Stimulated activated naive CD8-positive, alpha-beta T cell treated with anti-CD3 and anti-CD28 coated beads, Interleukin-15, Interleukin-2, amounts not matched to agents 100 U/mL and 50 U/mL, for 24 hours (primary cell): ENCODE measurements around the gene FBLN1.

Source experiments
- ATAC-seq: fragments of 150-1000 bp; cut with Tn5 transposase; one replicate; pipeline ENCODE4 v1.10.0; 2021
- DNase-seq: peaks from one replicate; pipeline ENCODE4 v3.0.0; 2021

Gene FBLN1

GRCh38 chr22:45640291-45640940, 137.7 kb downstream of the FBLN1 start:
- ATAC-seq (peak; percentile 13), DNase-seq (no peak)

DNA sequence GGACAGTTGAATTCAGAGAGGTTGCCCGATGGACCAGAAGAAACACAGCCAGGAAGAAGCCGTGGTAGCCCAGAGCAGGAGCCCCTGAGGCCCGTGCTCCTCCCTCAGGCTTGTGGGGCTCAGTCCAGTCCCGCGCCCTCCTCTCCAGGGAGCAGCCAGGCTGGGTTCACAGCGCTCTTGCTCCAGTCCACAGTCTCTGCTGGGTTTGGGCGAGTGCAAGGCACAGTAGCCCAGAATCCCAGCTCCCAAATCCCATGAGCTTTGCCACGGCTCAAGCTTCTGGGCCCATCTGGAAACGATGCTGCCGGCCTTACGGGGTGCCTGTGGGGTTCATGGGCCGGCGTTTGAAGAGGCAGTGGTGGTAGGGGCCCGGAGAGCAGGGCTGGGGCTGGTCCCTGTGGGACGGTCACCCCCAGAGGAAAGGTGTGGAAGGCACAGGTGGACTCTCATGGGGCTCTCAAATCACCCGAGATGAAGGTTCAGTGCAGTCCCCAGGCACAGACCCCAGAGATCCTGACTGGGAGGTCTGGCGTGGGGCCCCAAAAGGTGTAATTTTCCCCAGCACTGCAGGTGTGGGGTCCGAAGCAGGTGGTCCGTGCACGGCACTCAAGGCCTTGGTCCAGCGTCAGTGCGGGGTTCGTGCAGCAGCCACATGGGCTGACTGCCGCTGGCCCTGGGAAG, 138.4 kb downstream of the FBLN1 start:
- no peak for DNase-seq
- no peak for ATAC-seq

GRCh38 chr22:45642986-45643385, 140.3 kb downstream of the FBLN1 start:
- ATAC-seq (no peak), DNase-seq (no peak)

GRCh38 chr22:45644714-45645113, 142.0 kb downstream of the FBLN1 start:
- DNase-seq (no peak), ATAC-seq (no peak)

GRCh38 chr22:45645150-45645525, 142.5 kb downstream of the FBLN1 start:
- ATAC-seq (no peak), DNase-seq (no peak)

- DNase-seq (peak; percentile 88), ATAC-seq (peak; percentile 95)
Observed at GRCh38 chr22:45645526-45646414, 143.1 kb downstream of the FBLN1 start.

DNA sequence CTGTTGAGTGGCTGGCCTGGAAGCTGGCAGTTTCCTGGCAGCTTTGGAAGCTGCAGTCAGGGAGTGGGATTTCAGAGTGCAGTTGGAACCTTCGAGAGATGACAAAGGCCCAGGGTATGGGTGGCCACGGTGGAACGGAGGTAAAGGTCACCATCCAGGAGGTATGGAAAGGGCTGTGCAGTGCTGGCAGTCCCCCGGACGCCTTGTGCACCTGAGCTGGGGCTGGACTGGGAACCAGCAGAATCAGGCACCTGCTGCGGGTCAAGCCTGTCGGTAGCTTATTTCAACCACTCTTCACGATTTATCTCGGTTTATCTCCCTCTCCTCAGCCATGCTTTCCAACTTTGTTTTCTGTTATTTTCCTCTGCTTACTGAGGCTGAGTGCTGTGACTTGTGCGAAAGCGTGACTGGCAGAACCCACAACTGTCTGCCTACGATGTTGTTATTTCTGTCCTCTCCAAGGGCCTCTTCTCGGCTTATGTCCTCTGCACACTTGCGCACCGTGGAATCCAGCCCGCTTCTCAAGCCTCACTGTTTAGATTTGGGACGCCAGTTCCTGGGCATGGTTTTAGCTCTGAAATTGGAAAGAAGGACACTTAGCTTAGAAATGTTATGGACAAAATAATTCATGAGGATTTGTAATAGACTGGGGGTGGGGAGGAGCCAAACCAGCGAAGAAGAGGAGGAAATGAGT, 145.0 kb downstream of the FBLN1 start:
- no peak for ATAC-seq
- no peak for DNase-seq

GRCh38 chr22:45648301-45649117, 145.8 kb downstream of the FBLN1 start:
- no peak for DNase-seq

DNA sequence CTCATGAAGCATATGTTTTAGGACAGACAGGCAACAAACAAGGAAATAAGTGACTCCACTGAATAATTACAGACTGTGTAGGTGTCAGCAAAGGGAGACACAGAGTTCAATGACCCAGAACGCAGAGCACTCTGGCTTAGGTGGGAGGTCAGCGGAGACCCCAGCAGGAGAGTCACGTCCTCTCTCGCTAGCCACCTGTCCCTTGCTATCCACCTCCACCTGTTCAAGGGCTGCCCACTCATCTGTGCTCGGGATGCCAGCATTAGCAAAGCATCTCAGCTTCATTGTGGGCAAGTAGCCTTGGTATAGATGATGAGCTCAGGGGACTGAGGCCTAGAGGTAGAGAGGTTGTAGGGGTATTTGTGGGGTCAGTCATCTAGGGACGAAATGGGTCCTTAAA, 147.1 kb downstream of the FBLN1 start:
- ATAC-seq: no peak
- no peak for DNase-seq

More at GRCh38 chr22:45648301-45649117, 145.8 kb downstream of the FBLN1 start:
- no peak for ATAC-seq

GRCh38 chr22:45650721-45651120, 148.0 kb downstream of the FBLN1 start:
- no peak for ATAC-seq
- no peak for DNase-seq
